PC-9 (cell line): ENCODE measurements around the gene NRM.

ENCODE experiments used
- EZH2 ChIP-seq: fragments of 200-600 bp; sonication (generic); IDR thresholded peaks from 2 replicates; pipeline ENCODE4 v1.8.0; 2017; ENCODE audit warnings: antibody characterized with exemption, low read depth
- TF ChIP-seq, protein P1 (sequence below): fragments of 200-600 bp; sonication (generic); conservative IDR thresholded peaks from 2 replicates; pipeline ENCODE4 v1.6.1; 2017; ENCODE audit warnings: mixed run types, antibody characterized with exemption, mild to moderate bottlenecking, moderate library complexity

DNA sequence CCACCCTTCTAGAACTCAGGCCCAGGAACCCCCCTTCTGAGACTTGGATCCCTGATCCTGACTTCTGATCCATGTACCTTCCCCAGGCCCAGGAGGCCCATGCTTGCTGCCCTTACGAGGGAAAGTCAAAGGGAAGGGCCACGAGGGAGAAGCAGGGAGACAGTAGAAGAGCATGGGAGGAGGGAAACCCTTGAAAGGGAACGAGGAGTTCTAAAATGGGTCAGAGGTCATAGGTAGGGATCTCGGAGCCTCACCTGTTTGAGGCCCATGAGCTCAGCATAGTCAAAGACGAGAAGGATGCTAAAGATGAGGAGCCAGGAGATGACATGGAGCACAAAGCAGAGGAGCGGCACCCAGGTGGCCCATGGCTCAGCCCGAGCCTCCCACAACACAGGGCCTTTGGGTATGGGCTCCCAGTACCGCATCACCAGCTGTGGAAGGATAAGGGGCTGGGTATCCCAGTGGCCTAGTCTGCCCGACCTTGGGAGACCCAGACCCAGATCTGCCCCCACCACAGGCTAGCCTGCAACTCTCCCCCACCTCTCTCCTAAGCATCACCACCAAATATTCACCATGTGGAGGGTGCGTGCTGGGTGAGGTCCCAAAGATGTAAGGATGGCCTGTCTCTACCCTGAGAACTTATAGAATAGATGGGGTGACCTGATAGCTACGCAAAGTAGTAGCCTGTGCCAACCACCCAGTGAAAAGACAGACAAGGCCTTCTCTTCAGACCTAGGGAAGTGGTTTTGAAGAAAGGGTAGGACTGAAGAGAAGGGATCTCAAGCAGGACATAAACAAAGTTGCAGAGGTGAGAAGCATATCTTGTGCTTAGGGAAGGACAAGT is 1.5 kb downstream of the NRM start:
- TF ChIP-seq, protein P1, sequence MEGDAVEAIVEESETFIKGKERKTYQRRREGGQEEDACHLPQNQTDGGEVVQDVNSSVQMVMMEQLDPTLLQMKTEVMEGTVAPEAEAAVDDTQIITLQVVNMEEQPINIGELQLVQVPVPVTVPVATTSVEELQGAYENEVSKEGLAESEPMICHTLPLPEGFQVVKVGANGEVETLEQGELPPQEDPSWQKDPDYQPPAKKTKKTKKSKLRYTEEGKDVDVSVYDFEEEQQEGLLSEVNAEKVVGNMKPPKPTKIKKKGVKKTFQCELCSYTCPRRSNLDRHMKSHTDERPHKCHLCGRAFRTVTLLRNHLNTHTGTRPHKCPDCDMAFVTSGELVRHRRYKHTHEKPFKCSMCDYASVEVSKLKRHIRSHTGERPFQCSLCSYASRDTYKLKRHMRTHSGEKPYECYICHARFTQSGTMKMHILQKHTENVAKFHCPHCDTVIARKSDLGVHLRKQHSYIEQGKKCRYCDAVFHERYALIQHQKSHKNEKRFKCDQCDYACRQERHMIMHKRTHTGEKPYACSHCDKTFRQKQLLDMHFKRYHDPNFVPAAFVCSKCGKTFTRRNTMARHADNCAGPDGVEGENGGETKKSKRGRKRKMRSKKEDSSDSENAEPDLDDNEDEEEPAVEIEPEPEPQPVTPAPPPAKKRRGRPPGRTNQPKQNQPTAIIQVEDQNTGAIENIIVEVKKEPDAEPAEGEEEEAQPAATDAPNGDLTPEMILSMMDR, result no peak
- no peak for TF ChIP-seq EZH2
